Liver (tissue), 9 donors: ENCODE measurements around the gene DYSF. TPM values are rescaled to one million over a fixed set of nuclear protein-coding genes. Genes with fewer than 3 reads are reported as not detected.

Experiments used
- DNase-seq: peaks from one replicate; pipeline ENCODE4 v3.0.0-alpha.2; 2017; ENCODE audit warnings: low spot score
- H3K27ac ChIP-seq, 2 donors: one replicate each; pipeline ENCODE4 v1.7.0; 2013; ENCODE audit warnings: inconsistent platforms in 2 of 2, low read length in 2 of 2, control low read depth in 1 of 2, low read depth in 1 of 2, mild to moderate bottlenecking in 1 of 2
- H3K27me3 ChIP-seq, 4 donors: one replicate each; pipeline versions ENCODE4 v1.6.1 to v1.7.0; 2013; ENCODE audit warnings: low read length in 3 of 4, inconsistent platforms in 1 of 4, mild to moderate bottlenecking in 1 of 4, moderate library complexity in 1 of 4; ENCODE audit not compliant: control insufficient read depth in 4 of 4, insufficient read depth in 4 of 4
- H3K36me3 ChIP-seq, 4 donors: one replicate each; pipeline versions ENCODE4 v1.6.1 to v1.7.0; 2013; ENCODE audit warnings: low read length in 3 of 4, mild to moderate bottlenecking in 3 of 4, low read depth in 1 of 4, moderate library complexity in 1 of 4; ENCODE audit not compliant: control insufficient read depth in 4 of 4, insufficient read depth in 3 of 4
- H3K4me1 ChIP-seq, 4 donors: one replicate each; pipeline versions ENCODE4 v1.6.1 to v1.7.0; 2013; ENCODE audit warnings: low read length in 3 of 4, mild to moderate bottlenecking in 3 of 4, moderate library complexity in 1 of 4; ENCODE audit not compliant: control insufficient read depth in 4 of 4, insufficient read depth in 4 of 4
- H3K4me3 ChIP-seq, 3 donors: one replicate each; pipeline versions ENCODE4 v1.6.1 to v1.7.0; 2013; ENCODE audit warnings: low read length in 3 of 3, control low read depth in 1 of 3, low read depth in 1 of 3, mild to moderate bottlenecking in 1 of 3
- H3K9ac ChIP-seq, 2 donors: one replicate each; pipeline ENCODE4 v1.7.0; 2013; ENCODE audit warnings: low read length in 2 of 2, mild to moderate bottlenecking in 2 of 2, moderate library complexity in 2 of 2, control low read depth in 1 of 2, low read depth in 1 of 2
- H3K9me3 ChIP-seq, 4 donors: one replicate each; pipeline versions ENCODE4 v1.6.1 to v1.7.0; 2013; ENCODE audit warnings: low read length in 3 of 4; ENCODE audit not compliant: control insufficient read depth in 4 of 4
- FOXA1 ChIP-seq: IDR thresholded peaks from 2 replicates; pipeline ENCODE4 v1.6.1; 2016; ENCODE audit warnings: antibody characterized with exemption
- GABPA ChIP-seq, 2 donors: IDR thresholded peaks in 1 of 2; conservative IDR thresholded peaks in 1 of 2; 2 replicates each; pipeline ENCODE4 v1.6.1; 2016; ENCODE audit warnings: antibody characterized with exemption in 2 of 2, mild to moderate bottlenecking in 1 of 2, moderate library complexity in 1 of 2
- HNF4A ChIP-seq, 2 donors: conservative IDR thresholded peaks; 2 replicates each; pipeline ENCODE4 v1.6.1; 2016; ENCODE audit warnings: antibody characterized with exemption in 2 of 2, mild to moderate bottlenecking in 2 of 2
- HNF4G ChIP-seq: IDR thresholded peaks from 2 replicates; pipeline ENCODE4 v1.6.1; 2016; ENCODE audit warnings: antibody characterized with exemption
- MAX ChIP-seq: IDR thresholded peaks from 2 replicates; pipeline ENCODE4 v1.6.1; 2016; ENCODE audit warnings: antibody characterized with exemption
- NR2F2 ChIP-seq: IDR thresholded peaks from 2 replicates; pipeline ENCODE4 v1.6.1; 2016; ENCODE audit warnings: antibody characterized with exemption
- RXRA ChIP-seq, 2 donors: IDR thresholded peaks; 2 replicates each; pipeline ENCODE4 v1.6.1; 2017 to 2018; ENCODE audit warnings: antibody characterized with exemption in 2 of 2, mild to moderate bottlenecking in 1 of 2
- SP1 ChIP-seq: IDR thresholded peaks from 2 replicates; pipeline ENCODE4 v1.6.1; 2018; ENCODE audit warnings: antibody characterized with exemption, mild to moderate bottlenecking
- WGBS: extraction: QIAGEN DNeasy Blood & Tissue Kit; methylation state at CpG from one replicate; pipeline ENCODE4 v1.1.7; 2013; 5-methylcytosine and 5-hydroxymethylcytosine counted together
- polyA plus RNA-seq, 2 donors: library from polyadenylated mRNA; stranded (reverse) in 1 of 2; unstranded in 1 of 2; fragments of 200-250 nt in 1 of 2; fragments of >200 nt in 1 of 2; fragmentation: Nextera tagmentation in 1 of 2; extraction: Ambion mirVana in 1 of 2; gene quantifications; one replicate each; pipeline versions ENCODE4 v1.2.1 to v1.2.3, GENCODE V29; 2013 to 2015
- total RNA-seq, 2 donors: library from RNA; depleted of rRNA; stranded (reverse); fragments of >200 nt; gene quantifications; one replicate each; pipeline ENCODE4 v1.2.3, GENCODE V29; 2014
- TF ChIP-seq, protein P1 (sequence below): fragments of 150-350 bp; IDR thresholded peaks from 2 replicates; pipeline ENCODE4 v1.5.1; 2017; ENCODE audit warnings: improper control_type of control experiment, low read depth, low read length; ENCODE audit not compliant: missing input control
- TF ChIP-seq, protein P2 (sequence below): IDR thresholded peaks from 2 replicates; pipeline ENCODE4 v1.6.1; 2016; ENCODE audit warnings: antibody characterized with exemption
- donor health status: healthy.
- donor health status: healthy.
- donor health status: healthy.
- donor health status: healthy.
- donor health status: healthy.

Gene DYSF
- total and polyA plus RNA-seq, 4 donors = 8.5 to 20.8 (median 13.6) TPM

DNA sequence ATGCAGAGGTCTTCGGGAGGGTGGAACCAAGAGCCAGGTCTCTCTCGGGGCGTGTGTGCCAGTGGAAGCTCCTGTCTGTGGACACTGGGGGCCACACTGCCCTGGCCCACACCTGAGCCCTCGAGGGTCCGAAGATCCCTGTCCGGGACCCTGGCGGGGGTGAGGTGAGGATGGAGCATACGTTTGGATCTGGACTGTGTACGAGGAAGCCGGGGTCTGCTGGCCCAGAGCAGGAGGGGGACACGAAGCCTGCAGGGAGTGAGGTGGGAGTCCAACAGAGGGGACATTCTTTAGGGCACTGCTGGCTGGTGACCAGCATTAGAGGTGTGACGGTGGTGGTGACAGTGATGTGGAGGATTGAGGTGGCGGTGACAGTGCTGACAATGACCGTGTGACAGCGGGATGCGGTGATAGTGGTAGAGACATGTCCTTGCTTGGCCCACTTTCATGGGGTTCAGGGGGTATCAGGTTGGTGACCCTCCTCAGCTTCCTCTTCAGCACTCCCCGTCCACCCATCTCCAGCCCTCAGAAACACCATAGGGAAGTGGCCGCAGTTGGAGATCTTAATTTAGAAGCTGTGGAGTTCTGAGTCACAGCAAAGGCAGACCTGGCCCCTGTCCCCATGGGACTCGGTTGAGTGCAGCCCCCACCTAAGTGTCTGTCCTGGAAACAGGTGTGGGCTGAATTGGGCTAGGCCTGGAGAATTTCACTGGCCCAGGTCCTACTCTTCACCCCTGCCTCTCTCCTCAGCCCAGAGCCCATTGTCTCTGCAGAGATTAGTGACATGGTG is 252.0 kb downstream of the DYSF start (continued):
- TF ChIP-seq, protein P1, sequence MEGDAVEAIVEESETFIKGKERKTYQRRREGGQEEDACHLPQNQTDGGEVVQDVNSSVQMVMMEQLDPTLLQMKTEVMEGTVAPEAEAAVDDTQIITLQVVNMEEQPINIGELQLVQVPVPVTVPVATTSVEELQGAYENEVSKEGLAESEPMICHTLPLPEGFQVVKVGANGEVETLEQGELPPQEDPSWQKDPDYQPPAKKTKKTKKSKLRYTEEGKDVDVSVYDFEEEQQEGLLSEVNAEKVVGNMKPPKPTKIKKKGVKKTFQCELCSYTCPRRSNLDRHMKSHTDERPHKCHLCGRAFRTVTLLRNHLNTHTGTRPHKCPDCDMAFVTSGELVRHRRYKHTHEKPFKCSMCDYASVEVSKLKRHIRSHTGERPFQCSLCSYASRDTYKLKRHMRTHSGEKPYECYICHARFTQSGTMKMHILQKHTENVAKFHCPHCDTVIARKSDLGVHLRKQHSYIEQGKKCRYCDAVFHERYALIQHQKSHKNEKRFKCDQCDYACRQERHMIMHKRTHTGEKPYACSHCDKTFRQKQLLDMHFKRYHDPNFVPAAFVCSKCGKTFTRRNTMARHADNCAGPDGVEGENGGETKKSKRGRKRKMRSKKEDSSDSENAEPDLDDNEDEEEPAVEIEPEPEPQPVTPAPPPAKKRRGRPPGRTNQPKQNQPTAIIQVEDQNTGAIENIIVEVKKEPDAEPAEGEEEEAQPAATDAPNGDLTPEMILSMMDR = no peak
- TF ChIP-seq HNF4G = no peak
- no peak for TF ChIP-seq FOXA1
- no peak for TF ChIP-seq RXRA (IDR thresholded peaks at IDR 0.05)
- TF ChIP-seq, protein P2, sequence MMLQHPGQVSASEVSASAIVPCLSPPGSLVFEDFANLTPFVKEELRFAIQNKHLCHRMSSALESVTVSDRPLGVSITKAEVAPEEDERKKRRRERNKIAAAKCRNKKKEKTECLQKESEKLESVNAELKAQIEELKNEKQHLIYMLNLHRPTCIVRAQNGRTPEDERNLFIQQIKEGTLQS = no peak
- TF ChIP-seq HNF4A (conservative IDR thresholded peaks at IDR 0.05) = no peak
- no peak for TF ChIP-seq GABPA (IDR thresholded peaks at IDR 0.05 in 1 of 2, conservative IDR thresholded peaks at IDR 0.05 in 1 of 2)
- TF ChIP-seq SP1 = no peak

DNA sequence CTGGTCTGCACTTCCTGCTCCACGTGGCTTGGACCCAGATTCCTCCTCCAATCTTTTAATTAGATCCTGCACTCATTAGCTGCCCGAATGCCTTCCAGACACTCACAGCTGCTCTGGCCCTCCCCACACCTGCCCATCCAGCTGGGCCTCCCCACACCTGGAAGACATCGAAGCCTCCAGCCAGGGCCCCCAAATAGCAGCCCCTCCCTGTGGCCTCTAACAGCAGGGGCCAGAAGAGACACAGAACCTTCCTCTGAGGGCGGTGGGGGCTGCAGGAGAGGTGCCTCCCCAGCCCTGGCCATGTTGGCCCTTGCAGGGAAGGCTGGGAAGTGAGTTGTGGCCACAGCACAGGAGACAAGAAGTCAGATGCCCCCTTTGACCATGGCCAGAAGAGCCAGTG is 252.8 kb downstream of the DYSF start:
- Histone ChIP-seq H3K4me1 (peaks cover 0 to 4% (median 2%) of the 10 kb centered on the region in 4 donors), H3K36me3 (no peaks in the 10 kb centered on the region), H3K27ac (no peak overlapping the region), H3K27me3 (no peaks in the 10 kb centered on the region), H3K4me3 (no peak overlapping the region), H3K9me3 (no peaks in the 10 kb centered on the region), H3K9ac (no peak overlapping the region)
- TF ChIP-seq HNF4A (conservative IDR thresholded peaks at IDR 0.05) (no peak), MAX (no peak), SP1 (no peak)
- DNase-seq = no peak
- WGBS = 82% methylated on average over 4 of the region's 4 CpGs

- 91% methylated on average over 5 of the region's 5 CpGs for WGBS
- TF ChIP-seq FOXA1 = no peak
Observed at GRCh38 chr2:71706836-71707235, 253.5 kb downstream of the DYSF start.

GRCh38 chr2:71710367-71711132 is 257.2 kb downstream of the DYSF start:
- no peak overlapping the region for H3K27ac ChIP-seq
- H3K4me3 ChIP-seq = no peak overlapping the region
- peak; percentile 51 to 69 for TF ChIP-seq HNF4A (conservative IDR thresholded peaks at IDR 0.05)
- TF ChIP-seq NR2F2 = peak; percentile 34
- TF ChIP-seq RXRA (IDR thresholded peaks at IDR 0.05) = peak; percentile 46 to 69
- TF ChIP-seq MAX = no peak
- H3K9me3 ChIP-seq = no peaks in the 10 kb centered on the region
- no peaks in the 10 kb centered on the region for H3K27me3 ChIP-seq
- peaks cover 0 to 6% (median 2%) of the 10 kb centered on the region in 4 donors for H3K4me1 ChIP-seq
- DNase-seq = peak; percentile 64
- WGBS = 35% methylated on average over 10 of the region's 10 CpGs
- H3K9ac ChIP-seq = no peak overlapping the region
- H3K36me3 ChIP-seq = no peaks in the 10 kb centered on the region

More at GRCh38 chr2:71706836-71707235, 253.5 kb downstream of the DYSF start:
- no peaks in the 10 kb centered on the region for H3K9me3 ChIP-seq
- H3K4me1 ChIP-seq = peaks cover 0 to 4% (median 2%) of the 10 kb centered on the region in 4 donors
- no peaks in the 10 kb centered on the region for H3K27me3 ChIP-seq
- no peak overlapping the region for H3K27ac ChIP-seq
- no peak overlapping the region for H3K9ac ChIP-seq
- H3K4me3 ChIP-seq = no peak overlapping the region
- H3K36me3 ChIP-seq = no peaks in the 10 kb centered on the region
- DNase-seq = no peak
